Measurements from ENCODE around the gene BMPR2. TPM values are rescaled to one million over a fixed set of nuclear protein-coding genes. Genes with fewer than 3 reads are reported as not detected.

Gene BMPR2
- total RNA-seq, 1 donor from 2014 or later = 88.9 TPM

- TF ChIP-seq, protein P1, sequence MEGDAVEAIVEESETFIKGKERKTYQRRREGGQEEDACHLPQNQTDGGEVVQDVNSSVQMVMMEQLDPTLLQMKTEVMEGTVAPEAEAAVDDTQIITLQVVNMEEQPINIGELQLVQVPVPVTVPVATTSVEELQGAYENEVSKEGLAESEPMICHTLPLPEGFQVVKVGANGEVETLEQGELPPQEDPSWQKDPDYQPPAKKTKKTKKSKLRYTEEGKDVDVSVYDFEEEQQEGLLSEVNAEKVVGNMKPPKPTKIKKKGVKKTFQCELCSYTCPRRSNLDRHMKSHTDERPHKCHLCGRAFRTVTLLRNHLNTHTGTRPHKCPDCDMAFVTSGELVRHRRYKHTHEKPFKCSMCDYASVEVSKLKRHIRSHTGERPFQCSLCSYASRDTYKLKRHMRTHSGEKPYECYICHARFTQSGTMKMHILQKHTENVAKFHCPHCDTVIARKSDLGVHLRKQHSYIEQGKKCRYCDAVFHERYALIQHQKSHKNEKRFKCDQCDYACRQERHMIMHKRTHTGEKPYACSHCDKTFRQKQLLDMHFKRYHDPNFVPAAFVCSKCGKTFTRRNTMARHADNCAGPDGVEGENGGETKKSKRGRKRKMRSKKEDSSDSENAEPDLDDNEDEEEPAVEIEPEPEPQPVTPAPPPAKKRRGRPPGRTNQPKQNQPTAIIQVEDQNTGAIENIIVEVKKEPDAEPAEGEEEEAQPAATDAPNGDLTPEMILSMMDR (IDR thresholded peaks at IDR 0.05; ENCODE audit: unreplicated experiment) = no peak
- no peaks in the 10 kb centered on the region for H3K9me3 Mint-ChIP-seq (ENCODE audit: unreplicated experiment)
- DNase-seq (ENCODE audit: low spot score) = no peak
- peaks cover 3% of the 10 kb centered on the region for H3K36me3 Mint-ChIP-seq (ENCODE audit: low read depth, unreplicated experiment)
- peaks cover 1% of the 10 kb centered on the region for H3K27me3 Mint-ChIP-seq (ENCODE audit: unreplicated experiment)
- H3K4me1 Mint-ChIP-seq (ENCODE audit: unreplicated experiment) = peaks cover 14% of the 10 kb centered on the region
- H3K27ac Mint-ChIP-seq (ENCODE audit: unreplicated experiment) = peak overlapping the region; percentile 49
- no peak overlapping the region for H3K4me3 Mint-ChIP-seq (ENCODE audit: unreplicated experiment)
These were observed 66.8 kb downstream of the BMPR2 start for GRCh38 chr2:202442882-202443281.

DNA sequence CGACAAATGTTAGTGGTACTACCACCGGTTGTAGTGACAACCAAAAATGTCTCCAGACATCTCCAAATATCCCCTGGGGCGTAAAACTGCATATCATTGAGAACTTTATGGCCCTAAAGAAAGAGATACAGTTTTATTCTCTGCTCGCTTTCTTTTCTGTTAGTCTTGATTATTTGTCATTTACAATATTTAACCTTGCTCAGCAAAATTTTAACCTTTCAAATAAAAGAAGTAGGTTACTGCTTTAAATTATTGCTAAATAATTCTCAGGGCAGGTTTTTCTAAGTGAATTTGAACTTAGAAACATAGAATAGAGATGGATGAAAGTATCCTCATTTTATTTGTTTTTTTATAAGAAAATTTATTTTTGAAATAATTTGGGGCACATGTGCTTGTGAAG, 67.9 kb downstream of the BMPR2 start:
- peaks cover 7% of the 10 kb centered on the region for H3K36me3 Mint-ChIP-seq (ENCODE audit: low read depth, unreplicated experiment)
- no peak overlapping the region for H3K4me3 Mint-ChIP-seq (ENCODE audit: unreplicated experiment)
- peaks cover 1% of the 10 kb centered on the region for H3K27me3 Mint-ChIP-seq (ENCODE audit: unreplicated experiment)
- TF ChIP-seq, protein P1 (IDR thresholded peaks at IDR 0.05; ENCODE audit: unreplicated experiment) = no peak
- peaks cover 11% of the 10 kb centered on the region for H3K4me1 Mint-ChIP-seq (ENCODE audit: unreplicated experiment)
- H3K9me3 Mint-ChIP-seq (ENCODE audit: unreplicated experiment) = no peaks in the 10 kb centered on the region
- no peak overlapping the region for H3K27ac Mint-ChIP-seq (ENCODE audit: unreplicated experiment)
- no peak for DNase-seq (ENCODE audit: low spot score)

- Mint-ChIP-seq H3K27me3 (ENCODE audit: unreplicated experiment) (peaks cover 2% of the 10 kb centered on the region), H3K27ac (ENCODE audit: unreplicated experiment) (no peak overlapping the region), H3K36me3 (ENCODE audit: low read depth, unreplicated experiment) (peaks cover 8% of the 10 kb centered on the region), H3K4me1 (ENCODE audit: unreplicated experiment) (no peaks in the 10 kb centered on the region), H3K9me3 (ENCODE audit: unreplicated experiment) (no peaks in the 10 kb centered on the region), H3K4me3 (ENCODE audit: unreplicated experiment) (no peak overlapping the region)
- DNase-seq (ENCODE audit: low spot score) = no peak
- TF ChIP-seq, protein P1 (IDR thresholded peaks at IDR 0.05; ENCODE audit: unreplicated experiment) = no peak
These were observed 73.2 kb downstream of the BMPR2 start for GRCh38 chr2:202449344-202449743.

GRCh38 chr2:202450785-202451184, 74.7 kb downstream of the BMPR2 start:
- peaks cover 8% of the 10 kb centered on the region for H3K36me3 Mint-ChIP-seq (ENCODE audit: low read depth, unreplicated experiment)
- no peaks in the 10 kb centered on the region for H3K9me3 Mint-ChIP-seq (ENCODE audit: unreplicated experiment)
- H3K27ac Mint-ChIP-seq (ENCODE audit: unreplicated experiment) = no peak overlapping the region
- H3K27me3 Mint-ChIP-seq (ENCODE audit: unreplicated experiment) = peaks cover 2% of the 10 kb centered on the region
- no peaks in the 10 kb centered on the region for H3K4me1 Mint-ChIP-seq (ENCODE audit: unreplicated experiment)
- DNase-seq (ENCODE audit: low spot score) = no peak
- TF ChIP-seq, protein P1 (IDR thresholded peaks at IDR 0.05; ENCODE audit: unreplicated experiment) = no peak
- H3K4me3 Mint-ChIP-seq (ENCODE audit: unreplicated experiment) = no peak overlapping the region

- H3K27ac Mint-ChIP-seq (ENCODE audit: unreplicated experiment) = no peak overlapping the region
- DNase-seq (ENCODE audit: low spot score) = no peak
- no peaks in the 10 kb centered on the region for H3K4me1 Mint-ChIP-seq (ENCODE audit: unreplicated experiment)
- no peaks in the 10 kb centered on the region for H3K9me3 Mint-ChIP-seq (ENCODE audit: unreplicated experiment)
- H3K36me3 Mint-ChIP-seq (ENCODE audit: low read depth, unreplicated experiment) = peaks cover 8% of the 10 kb centered on the region
- TF ChIP-seq, protein P1 (IDR thresholded peaks at IDR 0.05; ENCODE audit: unreplicated experiment) = no peak
- H3K4me3 Mint-ChIP-seq (ENCODE audit: unreplicated experiment) = no peak overlapping the region
- H3K27me3 Mint-ChIP-seq (ENCODE audit: unreplicated experiment) = peaks cover 2% of the 10 kb centered on the region
These were observed 76.6 kb downstream of the BMPR2 start for GRCh38 chr2:202452744-202453143.

All from endothelial cell (in vitro differentiated cells).